H9 (cell line): ENCODE data around the gene NPAS2. TPM values are rescaled to one million over a fixed set of nuclear protein-coding genes. Genes with fewer than 3 reads are reported as not detected.

ENCODE experiments used
- DNase-seq: peaks from one replicate; pipeline ENCODE4 v3.0.0-alpha.2; 2017
- H2AFZ ChIP-seq: one replicate; pipeline ENCODE4 v1.6.1; 2013; ENCODE audit warnings: mild to moderate bottlenecking, low read length, control low read depth, moderate library complexity
- H2AK5ac ChIP-seq: 2 replicates; pipeline ENCODE4 v1.6.1; 2013; ENCODE audit warnings: low read length, control low read depth, mixed read lengths; ENCODE audit not compliant: insufficient read length
- H2BK120ac ChIP-seq: one replicate; pipeline ENCODE4 v1.6.1; 2013; ENCODE audit warnings: low read depth, mild to moderate bottlenecking, low read length, control low read depth, inconsistent platforms; ENCODE audit not compliant: poor library complexity, severe bottlenecking
- H2BK12ac ChIP-seq: 2 replicates; pipeline ENCODE4 v1.6.1; 2013; ENCODE audit warnings: low read length, control low read depth, mixed read lengths, low read depth; ENCODE audit not compliant: insufficient read length
- H2BK15ac ChIP-seq: 2 replicates; pipeline ENCODE4 v1.6.1; 2013; ENCODE audit warnings: low read depth, low read length, control low read depth
- H2BK20ac ChIP-seq: one replicate; pipeline ENCODE4 v1.6.1; 2013; ENCODE audit warnings: low read depth, mild to moderate bottlenecking, low read length, control low read depth, inconsistent platforms; ENCODE audit not compliant: poor library complexity, severe bottlenecking
- H2BK5ac ChIP-seq: 2 replicates; pipeline ENCODE4 v1.6.1; 2013; ENCODE audit warnings: low read length, control low read depth, mixed read lengths; ENCODE audit not compliant: insufficient read length
- H3K14ac ChIP-seq: 2 replicates; pipeline ENCODE4 v1.6.1; 2013; ENCODE audit warnings: low read length, control low read depth; ENCODE audit not compliant: insufficient read depth
- H3K18ac ChIP-seq: 2 replicates; pipeline ENCODE4 v1.6.1; 2013; ENCODE audit warnings: low read depth, mild to moderate bottlenecking, mixed read lengths, low read length, control low read depth; ENCODE audit not compliant: insufficient read length
- H3K23ac ChIP-seq: 2 replicates; pipeline ENCODE4 v1.6.1; 2013; ENCODE audit warnings: low read length, control low read depth, mixed read lengths, low read depth; ENCODE audit not compliant: insufficient read length
- H3K23me2 ChIP-seq: 2 replicates; pipeline ENCODE4 v1.6.1; 2013; ENCODE audit warnings: low read depth, mild to moderate bottlenecking, mixed read lengths, low read length, control low read depth; ENCODE audit not compliant: insufficient read length, poor library complexity, severe bottlenecking
- H3K27ac ChIP-seq: 2 replicates; pipeline ENCODE4 v1.5.1; 2013; ENCODE audit warnings: low read length, control low read depth, mixed read lengths, low read depth; ENCODE audit not compliant: insufficient read length
- H3K27me3 ChIP-seq: 2 replicates; pipeline ENCODE4 v1.6.1; 2013; ENCODE audit warnings: low read length, control low read depth, inconsistent platforms; ENCODE audit not compliant: insufficient read depth
- H3K4ac ChIP-seq: 2 replicates; pipeline ENCODE4 v1.6.1; 2013; ENCODE audit warnings: low read depth, mild to moderate bottlenecking, control low read depth, inconsistent platforms, low read length, moderate library complexity
- H3K4me1 ChIP-seq: 2 replicates; pipeline ENCODE4 v1.6.1; 2013; ENCODE audit warnings: low read length, control low read depth, inconsistent platforms; ENCODE audit not compliant: insufficient read depth
- H3K4me2 ChIP-seq: 2 replicates; pipeline ENCODE4 v1.6.1; 2013; ENCODE audit warnings: low read length, control low read depth, mixed read lengths; ENCODE audit not compliant: insufficient read length, insufficient read depth
- H3K56ac ChIP-seq: 2 replicates; pipeline ENCODE4 v1.6.1; 2013; ENCODE audit warnings: low read depth, mild to moderate bottlenecking, mixed read lengths, low read length, control low read depth; ENCODE audit not compliant: insufficient read length
- H3K79me1 ChIP-seq: 2 replicates; pipeline ENCODE4 v1.6.1; 2013; ENCODE audit warnings: low read depth, mild to moderate bottlenecking, moderate library complexity, low read length, control low read depth, inconsistent platforms; ENCODE audit not compliant: insufficient read depth, poor library complexity, severe bottlenecking
- H3K79me2 ChIP-seq: 2 replicates; pipeline ENCODE4 v1.6.1; 2013; ENCODE audit warnings: low read length, control low read depth, inconsistent platforms; ENCODE audit not compliant: insufficient read depth
- H3K9ac ChIP-seq: 2 replicates; pipeline ENCODE4 v1.6.1; 2013; ENCODE audit warnings: low read length, control low read depth, mixed read lengths; ENCODE audit not compliant: insufficient read length; ENCODE audit errors: extremely low read depth
- H3K9me3 ChIP-seq: one replicate; pipeline ENCODE4 v1.6.1; 2013; ENCODE audit warnings: low read depth, low read length, inconsistent platforms; ENCODE audit not compliant: control insufficient read depth
- H3T11ph ChIP-seq: one replicate; pipeline ENCODE4 v1.6.1; 2013; ENCODE audit warnings: mild to moderate bottlenecking, low read length, control low read depth, inconsistent platforms
- H4K20me1 ChIP-seq: one replicate; pipeline ENCODE4 v1.6.1; 2013; ENCODE audit not compliant: control insufficient read depth, insufficient read length, insufficient read depth
- H4K5ac ChIP-seq: 2 replicates; pipeline ENCODE4 v1.6.1; 2013; ENCODE audit warnings: low read depth, mild to moderate bottlenecking, mixed read lengths, low read length, control low read depth; ENCODE audit not compliant: insufficient read length
- H4K8ac ChIP-seq: replicated peaks from 2 replicates; pipeline ENCODE4 v1.6.1; 2013; ENCODE audit warnings: low read length, control low read depth, mixed read lengths, low read depth; ENCODE audit not compliant: insufficient read length
- H4K91ac ChIP-seq: 2 replicates; pipeline ENCODE4 v1.6.1; 2013; ENCODE audit warnings: low read depth, mild to moderate bottlenecking, moderate library complexity, mixed read lengths, low read length, control low read depth; ENCODE audit not compliant: insufficient read length
- H3K27ac Mint-ChIP-seq, 3 experiments: 2 replicates in 2 of 3; 3 replicates in 1 of 3; pipeline ENCODE4 v1.8.0; 2020 to 2021; ENCODE audit warnings: mixed read lengths in 3 of 3, mild to moderate bottlenecking in 1 of 3, moderate library complexity in 1 of 3
- H3K27me3 Mint-ChIP-seq: 2 replicates; pipeline ENCODE4 v1.8.0; 2021; ENCODE audit warnings: low read depth, mild to moderate bottlenecking, moderate library complexity, mixed read lengths
- H3K36me3 Mint-ChIP-seq, 3 experiments: 2 replicates in 2 of 3; 3 replicates in 1 of 3; pipeline ENCODE4 v1.8.0; 2020 to 2021; ENCODE audit warnings: low read depth in 3 of 3, mixed read lengths in 3 of 3; ENCODE audit not compliant: insufficient read depth in 1 of 3
- H3K4me1 Mint-ChIP-seq, 2 experiments: 2 replicates each; pipeline ENCODE4 v1.8.0; 2020; ENCODE audit warnings: mixed read lengths in 2 of 2
- H3K4me3 Mint-ChIP-seq, 2 experiments: 2 replicates in 1 of 2; 3 replicates in 1 of 2; pipeline ENCODE4 v1.8.0; 2020 to 2021; ENCODE audit warnings: mild to moderate bottlenecking in 2 of 2, mixed read lengths in 2 of 2, moderate library complexity in 1 of 2
- H3K9me3 Mint-ChIP-seq, 2 experiments: 2 replicates in 1 of 2; 3 replicates in 1 of 2; pipeline ENCODE4 v1.8.0; 2020; ENCODE audit warnings: mild to moderate bottlenecking in 2 of 2, mixed read lengths in 2 of 2, moderate library complexity in 1 of 2
- WGBS: extraction: QIAGEN DNeasy Blood & Tissue Kit; methylation state at CpG from one replicate; pipeline ENCODE4 v1.1.7; 2013; ENCODE audit warnings: missing lambda C conversion rate, low lambda C conversion rate, mixed read lengths; ENCODE audit not compliant: insufficient read length; ENCODE audit errors: extremely low coverage; 5-methylcytosine and 5-hydroxymethylcytosine counted together
- total RNA-seq: library from RNA; stranded (reverse); gene quantifications from 2 replicates; pipeline ENCODE4 v1.2.1, GENCODE V29; 2021
- TF ChIP-seq, protein P1 (sequence below): fragments of 200-600 bp; sonication (generic); conservative IDR thresholded peaks from 3 replicates; pipeline ENCODE4 v1.8.0; 2021; ENCODE audit warnings: antibody characterized with exemption, mild to moderate bottlenecking

The NPAS2 gene
- total RNA-seq, 1 experiment from 2014 or later, result 1.3 TPM

DNA sequence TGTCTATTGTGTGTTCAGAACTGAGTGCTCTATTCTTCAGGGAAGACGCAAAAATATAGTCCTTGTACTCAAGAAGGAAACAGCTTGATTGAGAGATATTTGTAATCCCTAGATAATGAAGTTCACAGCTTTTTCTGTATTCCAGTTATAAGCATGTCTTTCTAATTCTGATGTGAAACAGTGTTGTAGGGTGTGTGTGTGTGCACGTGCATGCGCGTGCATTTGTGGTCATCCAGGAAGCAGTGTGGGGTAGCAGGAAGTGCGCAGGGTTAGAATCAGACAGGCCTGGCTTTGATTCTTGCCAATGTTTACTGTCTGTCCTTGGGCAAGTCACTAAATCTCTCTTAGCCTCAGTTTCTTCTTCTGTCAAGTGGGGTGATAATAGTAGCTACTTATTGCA is 87.9 kb downstream of the NPAS2 start:
- Histone ChIP-seq H3K23ac (no peak overlapping the region), H2AFZ (no peak overlapping the region), H2AK5ac (no peak overlapping the region), H3K18ac (no peak overlapping the region), H3K56ac (no peak overlapping the region), H3K27ac (no peak overlapping the region), H3K79me2 (no peaks in the 10 kb centered on the region), H4K20me1 (no peaks in the 10 kb centered on the region), H4K8ac (no peak overlapping the region), H2BK5ac (no peak overlapping the region), H3K14ac (no peak overlapping the region), H2BK12ac (no peak overlapping the region), H3K4me2 (no peak overlapping the region), H3K27me3 (no peaks in the 10 kb centered on the region), H3T11ph (no peak overlapping the region), H3K9ac (no peak overlapping the region), H4K5ac (no peak overlapping the region), H2BK15ac (no peak overlapping the region), H2BK120ac (no peak overlapping the region), H3K4ac (no peak overlapping the region), H4K91ac (no peak overlapping the region), H3K23me2 (no peaks in the 10 kb centered on the region), H3K79me1 (no peaks in the 10 kb centered on the region), H3K9me3 (no peaks in the 10 kb centered on the region), H2BK20ac (no peak overlapping the region), H3K4me1 (no peaks in the 10 kb centered on the region)
- DNase-seq, result no peak
- H3K27me3 Mint-ChIP-seq, result no peaks in the 10 kb centered on the region; the same call in 1 of the 2 replicates
- peaks cover 0 to 4% of the 10 kb centered on the region in 2 experiments; a peak in 1 of 4 replicates for H3K4me1 Mint-ChIP-seq
- H3K4me3 Mint-ChIP-seq, result no peak overlapping the region
- no peak overlapping the region for H3K27ac Mint-ChIP-seq
- no peaks in the 10 kb centered on the region for H3K36me3 Mint-ChIP-seq
- H3K9me3 Mint-ChIP-seq, result no peaks in the 10 kb centered on the region
- WGBS, result no CpG with 5 or more reads among the region's 5 CpGs
- TF ChIP-seq, protein P1, sequence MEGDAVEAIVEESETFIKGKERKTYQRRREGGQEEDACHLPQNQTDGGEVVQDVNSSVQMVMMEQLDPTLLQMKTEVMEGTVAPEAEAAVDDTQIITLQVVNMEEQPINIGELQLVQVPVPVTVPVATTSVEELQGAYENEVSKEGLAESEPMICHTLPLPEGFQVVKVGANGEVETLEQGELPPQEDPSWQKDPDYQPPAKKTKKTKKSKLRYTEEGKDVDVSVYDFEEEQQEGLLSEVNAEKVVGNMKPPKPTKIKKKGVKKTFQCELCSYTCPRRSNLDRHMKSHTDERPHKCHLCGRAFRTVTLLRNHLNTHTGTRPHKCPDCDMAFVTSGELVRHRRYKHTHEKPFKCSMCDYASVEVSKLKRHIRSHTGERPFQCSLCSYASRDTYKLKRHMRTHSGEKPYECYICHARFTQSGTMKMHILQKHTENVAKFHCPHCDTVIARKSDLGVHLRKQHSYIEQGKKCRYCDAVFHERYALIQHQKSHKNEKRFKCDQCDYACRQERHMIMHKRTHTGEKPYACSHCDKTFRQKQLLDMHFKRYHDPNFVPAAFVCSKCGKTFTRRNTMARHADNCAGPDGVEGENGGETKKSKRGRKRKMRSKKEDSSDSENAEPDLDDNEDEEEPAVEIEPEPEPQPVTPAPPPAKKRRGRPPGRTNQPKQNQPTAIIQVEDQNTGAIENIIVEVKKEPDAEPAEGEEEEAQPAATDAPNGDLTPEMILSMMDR, result no peak
